NB4 (cell line): Measurements from ENCODE around the gene RECQL5.

Experiments
- DNase-seq: peaks from one replicate; pipeline ENCODE4 v3.0.0; 2010; ENCODE audit warnings: low read depth
- H3K4me3 ChIP-seq: one replicate; pipeline ENCODE4 v1.5.1; 2011; ENCODE audit warnings: mild to moderate bottlenecking, low read depth, low read length, moderate library complexity
- CTCF ChIP-seq: IDR thresholded peaks from one replicate; pipeline ENCODE4 v1.5.1; 2012; ENCODE audit warnings: low read depth, low read length
- MAX ChIP-seq: IDR thresholded peaks from 2 replicates; pipeline ENCODE4 v1.6.1; 2011; ENCODE audit warnings: low read depth, low read length
- MYC ChIP-seq: IDR thresholded peaks from 2 replicates; pipeline ENCODE4 v1.6.1; 2011; ENCODE audit warnings: low read depth, low read length
- POLR2A ChIP-seq: IDR thresholded peaks from 2 replicates; pipeline ENCODE4 v1.6.1; 2011; ENCODE audit warnings: mild to moderate bottlenecking; ENCODE audit not compliant: insufficient read length; ENCODE audit errors: extremely low read depth

Gene RECQL5

GRCh38 chr17:75591722-75592302 is 75.1 kb downstream of the RECQL5 start:
- TF ChIP-seq MAX (no peak), CTCF (no peak), MYC (no peak), POLR2A (no peak)

GRCh38 chr17:75590849-75591721 is 75.9 kb downstream of the RECQL5 start:
- no peak for DNase-seq
- no peak overlapping the region for H3K4me3 ChIP-seq
- TF ChIP-seq POLR2A = no peak
- TF ChIP-seq MAX = no peak
- no peak for TF ChIP-seq CTCF
- TF ChIP-seq MYC = no peak

More at GRCh38 chr17:75591722-75592302, 75.1 kb downstream of the RECQL5 start:
- no peak for DNase-seq
- no peak overlapping the region for H3K4me3 ChIP-seq

- no peak for TF ChIP-seq MAX
- no peak for TF ChIP-seq POLR2A
- no peak for TF ChIP-seq CTCF
- TF ChIP-seq MYC = no peak
- H3K4me3 ChIP-seq = no peak overlapping the region
Measured at GRCh38 chr17:75590314-75590761, 76.6 kb downstream of the RECQL5 start.

GRCh38 chr17:75589919-75590303 is 77.0 kb downstream of the RECQL5 start:
- H3K4me3 ChIP-seq = peak overlapping the region; percentile 43
- no peak for TF ChIP-seq MAX
- TF ChIP-seq POLR2A = no peak
- TF ChIP-seq CTCF = no peak
- no peak for TF ChIP-seq MYC
- DNase-seq = no peak

More at GRCh38 chr17:75590314-75590761, 76.6 kb downstream of the RECQL5 start:
- DNase-seq = no peak

GRCh38 chr17:75589012-75589918 is 77.7 kb downstream of the RECQL5 start:
- peak; percentile 89 for DNase-seq
- H3K4me3 ChIP-seq = peak overlapping the region; percentile 56
- peak; percentile 11 for TF ChIP-seq CTCF
- TF ChIP-seq MYC = no peak
- peak; percentile 46 for TF ChIP-seq POLR2A
